ENCODE measurements around the gene CMIP. TPM values are rescaled to one million over a fixed set of nuclear protein-coding genes. Genes with fewer than 3 reads are reported as not detected.
A peak's percentile ranks its signal among the peaks of the same experiment; 100 is the strongest.

Gene CMIP
- total RNA-seq, 1 experiment from 2014 or later: 53.6 TPM

DNA sequence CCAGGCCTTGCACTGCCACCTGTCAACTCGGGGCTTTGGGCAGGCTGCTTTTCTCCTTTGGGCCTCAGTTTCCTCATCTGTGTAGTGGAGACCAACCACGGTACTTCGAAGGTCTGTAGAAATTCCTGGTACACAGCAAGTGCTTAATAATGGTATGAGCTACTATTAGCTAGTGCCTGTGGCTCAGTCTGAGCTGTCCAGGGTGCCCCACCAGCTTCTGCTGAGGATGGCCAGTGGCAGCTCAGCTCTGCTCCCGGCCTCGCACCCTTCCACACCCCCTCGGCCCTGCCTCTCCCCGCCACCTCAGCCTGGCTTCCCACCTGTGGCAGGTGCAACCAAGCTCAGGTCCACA is 308.2 kb downstream of the CMIP start:
- Mint-ChIP-seq H3K36me3 (ENCODE audit: insufficient read depth, unreplicated experiment) (no peaks in the 10 kb centered on the region), H3K27me3 (ENCODE audit: insufficient read depth, unreplicated experiment) (no peaks in the 10 kb centered on the region), H3K4me3 (ENCODE audit: unreplicated experiment) (no peak overlapping the region), H3K27ac (ENCODE audit: low read depth, unreplicated experiment) (no peak overlapping the region), H3K4me1 (ENCODE audit: insufficient read depth, unreplicated experiment) (no peaks in the 10 kb centered on the region), H3K9me3 (ENCODE audit: unreplicated experiment) (no peaks in the 10 kb centered on the region)
- intact Hi-C loops (cut with micrococcal nuclease): no loop called here
- TF ChIP-seq, protein P1, sequence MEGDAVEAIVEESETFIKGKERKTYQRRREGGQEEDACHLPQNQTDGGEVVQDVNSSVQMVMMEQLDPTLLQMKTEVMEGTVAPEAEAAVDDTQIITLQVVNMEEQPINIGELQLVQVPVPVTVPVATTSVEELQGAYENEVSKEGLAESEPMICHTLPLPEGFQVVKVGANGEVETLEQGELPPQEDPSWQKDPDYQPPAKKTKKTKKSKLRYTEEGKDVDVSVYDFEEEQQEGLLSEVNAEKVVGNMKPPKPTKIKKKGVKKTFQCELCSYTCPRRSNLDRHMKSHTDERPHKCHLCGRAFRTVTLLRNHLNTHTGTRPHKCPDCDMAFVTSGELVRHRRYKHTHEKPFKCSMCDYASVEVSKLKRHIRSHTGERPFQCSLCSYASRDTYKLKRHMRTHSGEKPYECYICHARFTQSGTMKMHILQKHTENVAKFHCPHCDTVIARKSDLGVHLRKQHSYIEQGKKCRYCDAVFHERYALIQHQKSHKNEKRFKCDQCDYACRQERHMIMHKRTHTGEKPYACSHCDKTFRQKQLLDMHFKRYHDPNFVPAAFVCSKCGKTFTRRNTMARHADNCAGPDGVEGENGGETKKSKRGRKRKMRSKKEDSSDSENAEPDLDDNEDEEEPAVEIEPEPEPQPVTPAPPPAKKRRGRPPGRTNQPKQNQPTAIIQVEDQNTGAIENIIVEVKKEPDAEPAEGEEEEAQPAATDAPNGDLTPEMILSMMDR (IDR thresholded peaks at IDR 0.05; ENCODE audit: unreplicated experiment): no peak
- POLR2A ChIA-PET: no interaction called here
- no TSS peak for BruUV-seq (replicated peaks)
- no peak for DNase-seq (ENCODE audit: unreplicated experiment)
- CTCF ChIA-PET: interaction anchor here (0.6 to 2.7 kb wide), 3 partner anchors 15 to 442 kb away, joined by 3 to 6 read pairs (median 6); no protein-coding TSS in a partner anchor

DNA sequence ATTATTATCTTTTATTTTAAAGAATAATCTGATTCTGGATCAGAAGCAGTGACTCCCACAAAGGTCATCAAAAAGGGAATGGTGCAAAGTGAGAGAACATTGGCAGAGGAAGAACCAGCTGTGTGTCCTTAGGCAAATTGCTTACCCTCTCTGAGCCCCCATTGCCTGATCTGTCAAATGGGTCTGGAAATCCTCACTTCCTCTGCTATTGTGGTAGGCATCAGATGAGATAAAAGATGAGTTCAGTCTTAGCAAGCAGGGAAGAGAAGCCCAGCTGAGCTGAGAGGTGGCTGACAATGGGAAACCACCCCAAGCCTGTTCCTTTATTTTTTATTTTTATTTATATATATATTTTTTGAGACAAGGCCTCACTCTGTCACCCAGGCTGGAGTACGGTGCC is 310.2 kb downstream of the CMIP start:
- Mint-ChIP-seq H3K27ac (ENCODE audit: low read depth, unreplicated experiment) (no peak overlapping the region), H3K36me3 (ENCODE audit: insufficient read depth, unreplicated experiment) (no peaks in the 10 kb centered on the region), H3K4me1 (ENCODE audit: insufficient read depth, unreplicated experiment) (no peaks in the 10 kb centered on the region), H3K27me3 (ENCODE audit: insufficient read depth, unreplicated experiment) (no peaks in the 10 kb centered on the region), H3K4me3 (ENCODE audit: unreplicated experiment) (no peak overlapping the region), H3K9me3 (ENCODE audit: unreplicated experiment) (no peaks in the 10 kb centered on the region)
- POLR2A ChIA-PET: no interaction called here
- intact Hi-C loops (cut with micrococcal nuclease): no loop called here
- TF ChIP-seq, protein P1 (IDR thresholded peaks at IDR 0.05; ENCODE audit: unreplicated experiment): no peak
- no peak for DNase-seq (ENCODE audit: unreplicated experiment)
- CTCF ChIA-PET: interaction anchor here (1.0 kb wide), 1 partner anchor 153 kb away, joined by 4 read pairs; no protein-coding TSS in a partner anchor
- BruUV-seq (replicated peaks): no TSS peak

DNA sequence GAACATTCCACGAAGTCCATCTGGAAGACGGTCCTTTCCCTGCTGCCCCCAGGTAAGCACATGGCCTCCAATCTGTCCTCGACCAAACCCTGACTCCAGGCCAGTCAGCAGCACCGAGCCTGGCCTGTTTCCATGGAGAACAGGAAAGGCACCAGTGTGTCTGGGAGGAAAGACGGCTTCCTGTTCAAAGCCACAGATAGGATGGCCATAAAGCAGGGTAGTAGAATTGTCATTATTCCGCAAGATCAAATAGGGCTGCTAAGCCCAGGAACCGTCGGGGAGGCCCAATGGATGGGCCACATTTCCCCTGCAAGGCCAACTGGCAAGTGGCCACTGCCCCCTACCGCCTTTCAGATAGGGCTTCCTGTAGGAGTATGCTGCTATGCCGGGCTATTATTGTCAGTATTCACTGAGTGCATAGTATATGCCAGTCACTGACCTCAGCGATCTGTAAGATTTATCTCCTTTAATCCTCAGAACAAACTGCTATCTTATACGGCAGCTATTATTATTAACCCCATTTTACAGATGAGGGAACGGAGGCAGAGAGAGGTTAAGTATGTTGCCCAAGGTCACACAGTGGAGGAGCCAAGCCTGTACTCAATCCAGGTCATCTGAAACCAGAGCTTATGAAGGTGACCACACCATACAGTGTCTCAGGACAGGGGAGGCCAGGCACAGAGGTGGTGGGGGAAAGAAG is 311.5 kb downstream of the CMIP start:
- Mint-ChIP-seq H3K9me3 (ENCODE audit: unreplicated experiment) (no peaks in the 10 kb centered on the region), H3K4me1 (ENCODE audit: insufficient read depth, unreplicated experiment) (no peaks in the 10 kb centered on the region), H3K27me3 (ENCODE audit: insufficient read depth, unreplicated experiment) (no peaks in the 10 kb centered on the region), H3K36me3 (ENCODE audit: insufficient read depth, unreplicated experiment) (no peaks in the 10 kb centered on the region), H3K27ac (ENCODE audit: low read depth, unreplicated experiment) (peak overlapping the region; percentile 8), H3K4me3 (ENCODE audit: unreplicated experiment) (no peak overlapping the region)
- CTCF ChIA-PET: interaction anchor here (0.6 to 1.4 kb wide), 6 partner anchors 9 to 720 kb away, joined by 3 to 4 read pairs (median 4); partner anchors contain the start of gene ATMIN
- intact Hi-C loops (cut with micrococcal nuclease): no loop called here
- TF ChIP-seq, protein P1 (IDR thresholded peaks at IDR 0.05; ENCODE audit: unreplicated experiment): no peak
- POLR2A ChIA-PET: no interaction called here
- BruUV-seq (replicated peaks): no TSS peak
- DNase-seq (ENCODE audit: unreplicated experiment): no peak

DNA sequence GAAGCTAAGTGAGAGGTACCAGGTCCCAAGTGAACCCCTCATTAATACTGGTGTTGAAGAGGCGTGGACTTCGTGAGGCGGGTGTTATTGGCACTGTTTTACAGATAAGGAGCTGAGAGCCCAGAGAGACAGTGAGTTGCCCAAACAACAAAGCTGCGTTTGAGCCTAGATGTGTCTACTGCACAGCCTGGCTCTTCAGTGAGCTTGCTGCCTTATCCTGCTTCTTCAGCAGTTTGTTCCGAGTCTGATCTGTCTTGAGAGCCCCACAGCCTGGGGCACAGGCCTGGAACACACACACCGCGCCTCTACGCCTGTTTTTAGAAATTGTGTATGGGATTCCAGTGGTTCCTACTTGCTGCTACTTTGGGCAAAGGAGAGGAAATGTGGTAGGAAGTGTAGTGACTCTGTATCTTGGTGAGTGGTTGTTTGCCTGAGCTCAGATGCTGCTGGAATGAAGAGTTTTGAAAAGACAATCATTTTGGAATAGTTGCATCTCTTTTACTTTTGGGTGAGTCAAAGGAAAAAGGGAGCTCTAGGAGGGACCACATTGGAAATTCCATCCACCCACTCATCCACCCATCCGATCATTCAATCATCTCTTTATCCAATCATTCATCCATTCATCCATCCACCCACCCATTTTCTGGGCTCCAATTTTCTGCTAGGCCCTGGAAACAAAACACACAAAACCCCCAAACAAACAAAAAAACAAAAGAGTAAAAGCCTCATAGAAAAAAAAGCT is 312.2 kb downstream of the CMIP start:
- POLR2A ChIA-PET: no interaction called here
- Mint-ChIP-seq H3K36me3 (ENCODE audit: insufficient read depth, unreplicated experiment) (no peaks in the 10 kb centered on the region), H3K9me3 (ENCODE audit: unreplicated experiment) (no peaks in the 10 kb centered on the region), H3K4me1 (ENCODE audit: insufficient read depth, unreplicated experiment) (no peaks in the 10 kb centered on the region), H3K27ac (ENCODE audit: low read depth, unreplicated experiment) (peak overlapping the region; percentile 8), H3K27me3 (ENCODE audit: insufficient read depth, unreplicated experiment) (no peaks in the 10 kb centered on the region), H3K4me3 (ENCODE audit: unreplicated experiment) (no peak overlapping the region)
- CTCF ChIA-PET: interaction anchor here (0.5 to 1.4 kb wide), 7 partner anchors 8 to 721 kb away, joined by 3 to 4 read pairs (median 3); partner anchors contain the start of gene ATMIN
- TF ChIP-seq, protein P1 (IDR thresholded peaks at IDR 0.05; ENCODE audit: unreplicated experiment): no peak
- intact Hi-C loops (cut with micrococcal nuclease): no loop called here
- no peak for DNase-seq (ENCODE audit: unreplicated experiment)
- BruUV-seq (replicated peaks): no TSS peak
